Jurkat, Clone E6-1 (cell line): ENCODE measurements around the gene HSPB6.

Source experiments
- DNase-seq: peaks from one replicate; pipeline ENCODE4 v3.0.0-alpha.2; 2011; ENCODE audit warnings: low read depth, low spot score
- H3K4me3 ChIP-seq: 2 replicates; pipeline ENCODE4 v1.5.1; 2011; ENCODE audit warnings: mild to moderate bottlenecking, low read length, control low read depth, moderate library complexity

Gene HSPB6

DNA sequence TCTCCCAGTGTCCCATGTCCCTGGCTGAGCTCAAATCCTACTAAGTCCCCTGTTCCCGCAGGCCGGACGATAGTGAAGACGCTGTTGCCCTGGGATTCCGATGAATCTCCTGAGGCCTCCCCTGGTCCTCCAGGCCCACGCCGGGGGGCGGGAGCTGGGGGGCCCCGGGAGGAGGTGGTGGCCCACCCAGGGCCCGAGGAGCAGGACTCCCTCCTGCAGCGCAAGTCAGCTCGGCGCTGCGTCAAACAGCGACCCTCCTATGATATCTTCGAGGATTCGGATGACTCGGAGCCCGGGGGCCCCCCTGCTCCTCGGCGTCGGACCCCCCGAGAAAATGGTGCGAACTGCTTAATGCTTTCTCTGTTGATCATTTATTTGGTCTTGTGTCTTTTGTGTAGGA lies 33.2 kb downstream of the HSPB6 start:
- no peak overlapping the region for H3K4me3 ChIP-seq
- no peak for DNase-seq

GRCh38 chr19:35722897-35723296 lies 33.9 kb downstream of the HSPB6 start:
- no peak for DNase-seq
- no peak overlapping the region for H3K4me3 ChIP-seq

GRCh38 chr19:35722461-35722860 lies 34.4 kb downstream of the HSPB6 start:
- no peak overlapping the region for H3K4me3 ChIP-seq
- no peak for DNase-seq

- no peak for DNase-seq
- no peak overlapping the region for H3K4me3 ChIP-seq
Observed at GRCh38 chr19:35721374-35721773, 35.5 kb downstream of the HSPB6 start.

GRCh38 chr19:35720648-35721047 lies 36.2 kb downstream of the HSPB6 start:
- DNase-seq = no peak
- H3K4me3 ChIP-seq = no peak overlapping the region

DNA sequence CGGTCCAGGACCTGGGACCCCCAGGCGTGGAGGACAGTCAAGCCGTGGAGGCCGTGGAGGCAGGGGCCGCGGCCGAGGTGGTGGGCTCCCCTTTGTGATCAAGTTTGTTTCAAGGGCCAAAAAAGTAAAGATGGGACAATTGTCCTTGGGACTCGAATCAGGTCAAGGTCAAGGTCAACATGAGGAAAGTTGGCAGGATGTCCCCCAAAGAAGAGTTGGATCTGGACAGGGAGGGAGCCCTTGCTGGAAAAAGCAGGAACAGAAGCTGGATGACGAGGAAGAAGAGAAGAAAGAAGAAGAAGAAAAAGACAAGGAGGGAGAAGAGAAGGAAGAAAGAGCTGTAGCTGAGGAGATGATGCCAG lies 36.7 kb downstream of the HSPB6 start:
- DNase-seq = no peak
- no peak overlapping the region for H3K4me3 ChIP-seq

- DNase-seq = no peak
- H3K4me3 ChIP-seq = no peak overlapping the region
Observed at GRCh38 chr19:35719402-35720162, 37.2 kb downstream of the HSPB6 start.

DNA sequence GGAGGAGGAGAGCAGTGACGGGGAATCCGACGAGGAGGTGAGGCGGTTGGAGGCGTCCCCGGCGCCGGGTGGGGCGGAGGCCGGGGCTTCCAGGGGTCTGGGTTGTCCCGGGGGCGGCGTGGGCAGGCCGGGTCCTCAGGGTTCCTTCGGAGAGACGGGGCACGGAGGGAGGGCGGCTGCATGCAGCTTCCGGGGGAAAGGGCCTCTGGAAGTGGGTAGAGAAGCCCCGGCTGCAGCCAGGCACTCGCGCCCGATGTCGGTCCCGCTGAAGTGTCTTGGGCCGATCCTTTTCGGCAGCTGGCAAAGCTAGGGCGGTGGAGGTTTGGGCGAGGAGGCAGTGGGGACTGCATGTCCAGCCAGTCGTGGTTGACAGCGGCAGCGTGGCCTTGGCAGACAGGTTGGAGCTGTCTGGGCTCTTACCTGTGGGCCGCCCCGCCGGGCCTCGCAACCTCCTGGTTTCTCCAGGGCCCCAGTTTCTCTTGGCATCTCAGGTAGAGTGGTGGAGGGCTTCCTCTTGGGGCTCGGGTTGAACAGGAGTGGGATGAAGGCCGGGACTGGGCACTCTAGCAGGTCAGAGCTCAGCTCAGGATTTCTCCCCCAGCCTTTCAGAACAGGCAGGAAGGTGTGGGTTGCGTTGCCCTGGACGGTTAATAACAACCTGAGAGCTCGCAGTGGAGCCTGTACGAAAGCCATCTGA lies 38.3 kb downstream of the HSPB6 start:
- H3K4me3 ChIP-seq = peak overlapping the region; percentile 87
- DNase-seq = no peak

- no peak for DNase-seq
- peak within 1 kb of the TSS; percentile 87 for H3K4me3 ChIP-seq
Observed at GRCh38 chr19:35717665-35718344, 39.0 kb downstream of the HSPB6 start, which contains the start of gene KMT2B. Gene KMT2B (plus strand): TSS chr19:35718003. CDS start chr19:35718019, 16 bp downstream.

DNA sequence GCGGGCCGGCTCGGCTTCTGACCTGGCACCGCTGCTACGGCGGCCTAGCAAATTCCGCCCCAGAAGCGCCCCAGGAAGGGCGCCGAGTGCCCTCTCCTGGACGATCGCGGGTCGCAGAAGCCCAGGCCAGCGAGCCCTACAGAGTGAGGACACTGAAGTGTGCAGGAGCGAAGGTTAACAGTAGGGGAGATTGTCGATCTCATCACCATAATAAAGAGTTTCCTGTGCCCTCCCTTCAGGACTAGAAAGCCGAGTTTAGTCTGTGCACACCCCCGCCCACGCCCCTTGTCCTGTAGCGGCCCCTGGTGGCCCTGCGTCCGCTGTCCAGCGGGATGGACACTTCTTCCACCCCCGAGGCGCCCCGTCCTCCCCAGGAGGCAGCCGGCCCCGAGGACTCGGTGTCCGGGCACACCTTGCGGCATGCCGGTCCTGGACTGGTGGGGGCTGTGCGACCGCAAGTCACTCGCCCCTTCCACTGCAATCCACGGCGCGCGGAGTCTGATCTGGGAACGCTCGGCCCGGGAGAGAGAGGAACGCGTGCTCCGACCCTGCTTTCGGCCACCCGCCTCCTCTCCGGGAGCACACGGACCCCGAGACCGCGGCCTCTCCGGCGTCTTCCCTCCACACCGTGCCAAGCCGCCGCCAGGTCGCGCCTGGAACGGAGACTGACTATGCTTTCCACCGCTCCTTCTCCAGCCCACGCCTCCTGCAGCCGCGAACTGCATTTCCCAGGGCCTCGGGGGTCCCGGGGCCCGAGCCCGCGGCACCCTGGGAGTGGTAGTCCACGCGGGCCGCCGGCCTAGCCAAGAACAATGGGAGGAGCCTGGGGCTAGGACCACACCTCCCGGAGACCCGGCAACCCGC lies 39.8 kb downstream of the HSPB6 start:
- H3K4me3 ChIP-seq = peak overlapping the region; percentile 81
- peak; percentile 95 for DNase-seq

DNA sequence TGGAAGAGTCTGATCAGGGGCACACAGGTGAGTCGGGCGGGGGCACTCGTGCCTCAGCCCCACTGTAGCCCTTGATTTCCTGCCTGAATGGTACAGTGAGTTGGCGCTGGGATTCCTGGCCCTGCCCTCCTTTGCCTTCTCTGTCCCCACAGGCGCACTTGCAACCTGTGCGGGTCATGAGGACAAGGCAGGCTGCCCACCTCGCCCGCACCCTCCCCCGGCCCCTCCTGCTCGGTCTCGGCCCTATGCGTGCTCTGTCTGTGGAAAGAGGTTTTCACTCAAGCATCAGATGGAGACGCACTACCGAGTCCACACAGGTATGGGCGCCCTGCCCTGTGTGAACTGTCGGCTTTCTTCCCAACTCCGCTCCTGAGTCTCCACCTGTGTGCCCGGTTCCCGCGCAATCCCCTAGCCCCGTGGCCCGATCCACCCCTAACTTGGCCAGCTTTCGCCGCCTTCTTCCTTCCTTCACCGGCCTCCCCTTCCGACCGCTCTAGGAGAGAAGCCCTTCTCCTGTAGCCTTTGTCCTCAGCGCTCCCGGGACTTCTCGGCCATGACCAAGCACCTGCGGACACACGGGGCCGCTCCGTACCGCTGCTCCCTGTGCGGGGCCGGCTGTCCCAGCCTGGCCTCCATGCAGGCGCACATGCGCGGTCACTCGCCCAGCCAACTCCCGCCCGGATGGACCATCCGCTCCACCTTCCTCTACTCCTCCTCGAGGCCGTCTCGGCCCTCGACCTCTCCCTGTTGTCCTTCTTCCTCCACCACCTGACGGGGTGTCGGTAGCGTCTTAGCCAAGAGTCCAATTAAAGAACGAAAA lies 40.6 kb downstream of the HSPB6 start:
- peak overlapping the region; percentile 81 for H3K4me3 ChIP-seq
- DNase-seq = no peak

DNA sequence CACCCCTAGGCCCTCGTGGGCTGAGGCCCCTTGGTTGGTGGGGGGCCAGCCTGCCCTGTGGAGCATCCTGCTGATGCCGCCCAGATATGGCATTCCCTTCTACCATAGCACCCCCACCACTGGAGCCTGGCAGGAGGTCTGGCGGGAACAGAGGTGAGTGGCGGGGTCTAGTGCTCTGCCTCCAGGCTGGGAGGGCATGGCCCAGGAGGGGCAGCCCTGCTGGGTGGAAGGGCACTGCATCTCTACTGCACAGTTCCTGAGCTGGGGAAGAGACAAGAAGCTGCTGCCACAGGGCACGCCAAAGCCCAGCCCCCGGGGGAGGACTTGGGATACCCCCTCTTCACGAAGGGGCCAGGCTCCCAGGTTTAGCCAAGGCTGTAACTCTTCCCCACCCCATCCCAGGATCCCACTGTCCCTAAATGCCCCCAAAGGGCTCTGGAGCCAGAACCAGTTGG lies 41.4 kb downstream of the HSPB6 start:
- H3K4me3 ChIP-seq = no peak overlapping the region
- no peak for DNase-seq

GRCh38 chr19:35714601-35715354 lies 42.1 kb downstream of the HSPB6 start:
- H3K4me3 ChIP-seq = no peak overlapping the region
- DNase-seq = no peak

GRCh38 chr19:35713904-35714495 lies 42.8 kb downstream of the HSPB6 start:
- no peak for DNase-seq
- no peak overlapping the region for H3K4me3 ChIP-seq

GRCh38 chr19:35713506-35713850 lies 43.4 kb downstream of the HSPB6 start:
- no peak overlapping the region for H3K4me3 ChIP-seq
- no peak for DNase-seq

- no peak for DNase-seq
- no peak overlapping the region for H3K4me3 ChIP-seq
Observed at GRCh38 chr19:35712567-35713505, 44.0 kb downstream of the HSPB6 start.
